Fibroblast of the aortic adventitia (primary cell): ENCODE results near the gene CA5A. TPM values are rescaled to one million over a fixed set of nuclear protein-coding genes. Genes with fewer than 3 reads are reported as not detected.
A peak's percentile ranks its signal among the peaks of the same experiment; 100 is the strongest.

Experiments
- DNase-seq: peaks from one replicate; pipeline ENCODE4 v3.0.0-alpha.2; 2010; ENCODE audit warnings: low read depth
- H3K4me3 ChIP-seq: 2 replicates; pipeline ENCODE4 v1.5.1; 2011; ENCODE audit warnings: low read depth, mild to moderate bottlenecking, control low read depth, low read length, moderate library complexity
- CTCF ChIP-seq: IDR thresholded peaks from 2 replicates; pipeline ENCODE4 v1.5.1; 2011; ENCODE audit warnings: mild to moderate bottlenecking, low read length, control low read depth, inconsistent platforms; ENCODE audit not compliant: insufficient read depth
- total RNA-seq: library from RNA; depleted of rRNA; stranded (reverse); fragments of >200 nt; gene quantifications from 2 replicates; pipeline ENCODE4 v1.2.3, GENCODE V29; 2012; ENCODE audit warnings: low replicate concordance

The CA5A gene
- total RNA-seq, 1 donor: not detected

GRCh38 chr16:87853411-87854052, 82.8 kb downstream of the CA5A start:
- no peak for TF ChIP-seq CTCF
- peak; percentile 95 for DNase-seq
- H3K4me3 ChIP-seq: peak overlapping the region; percentile 57

- H3K4me3 ChIP-seq: no peak overlapping the region
- TF ChIP-seq CTCF: no peak
Measured at GRCh38 chr16:87851601-87852000, 84.7 kb downstream of the CA5A start.

GRCh38 chr16:87851141-87851587, 85.2 kb downstream of the CA5A start:
- DNase-seq: no peak
- H3K4me3 ChIP-seq: no peak overlapping the region
- no peak for TF ChIP-seq CTCF

More at GRCh38 chr16:87851601-87852000, 84.7 kb downstream of the CA5A start:
- DNase-seq: no peak

GRCh38 chr16:87850009-87851006, 86.0 kb downstream of the CA5A start:
- peak; percentile 86 for TF ChIP-seq CTCF
- no peak overlapping the region for H3K4me3 ChIP-seq
- peak; percentile 47 for DNase-seq

- no peak for DNase-seq
- TF ChIP-seq CTCF: no peak
Measured at GRCh38 chr16:87849419-87850008, 86.8 kb downstream of the CA5A start.

GRCh38 chr16:87848676-87849345, 87.5 kb downstream of the CA5A start:
- DNase-seq: no peak
- no peak for TF ChIP-seq CTCF
- H3K4me3 ChIP-seq: no peak overlapping the region

More at GRCh38 chr16:87849419-87850008, 86.8 kb downstream of the CA5A start:
- H3K4me3 ChIP-seq: no peak overlapping the region
